NCI-H748 (cell line): ENCODE measurements around the gene PCDHA1.
A peak's percentile ranks its signal among the peaks of the same experiment; 100 is the strongest.
"Not testable (repeated sequence)": the region's sequence is repeated elsewhere in the genome, so short reads cannot be mapped to it uniquely, and the experiment has no call there.

Experiments
- DNase-seq: peaks from one replicate; lab custom pipeline; 2025; ENCODE audit not compliant: unreplicated experiment; lab: John Stamatoyannopoulos, UW

Gene PCDHA1

GRCh38 chr5:140808241-140808888, 22.4 kb downstream of the PCDHA1 start:
- not testable (repeated sequence) for DNase-seq

DNA sequence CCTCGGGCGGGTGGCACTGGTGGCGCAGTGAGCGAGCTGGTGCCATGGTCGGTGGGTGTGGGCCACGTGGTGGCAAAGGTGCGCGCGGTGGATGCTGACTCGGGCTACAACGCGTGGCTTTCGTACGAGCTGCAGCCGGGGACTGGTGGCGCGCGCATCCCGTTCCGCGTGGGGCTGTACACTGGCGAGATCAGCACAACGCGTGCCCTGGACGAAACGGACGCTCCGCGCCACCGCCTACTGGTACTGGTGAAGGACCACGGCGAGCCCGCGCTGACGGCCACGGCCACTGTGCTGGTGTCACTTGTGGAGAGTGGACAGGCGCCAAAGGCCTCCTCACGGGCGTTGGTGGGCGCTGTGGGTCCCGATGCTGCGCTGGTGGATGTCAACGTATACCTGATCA, 22.9 kb downstream of the PCDHA1 start:
- DNase-seq, result no peak

DNA sequence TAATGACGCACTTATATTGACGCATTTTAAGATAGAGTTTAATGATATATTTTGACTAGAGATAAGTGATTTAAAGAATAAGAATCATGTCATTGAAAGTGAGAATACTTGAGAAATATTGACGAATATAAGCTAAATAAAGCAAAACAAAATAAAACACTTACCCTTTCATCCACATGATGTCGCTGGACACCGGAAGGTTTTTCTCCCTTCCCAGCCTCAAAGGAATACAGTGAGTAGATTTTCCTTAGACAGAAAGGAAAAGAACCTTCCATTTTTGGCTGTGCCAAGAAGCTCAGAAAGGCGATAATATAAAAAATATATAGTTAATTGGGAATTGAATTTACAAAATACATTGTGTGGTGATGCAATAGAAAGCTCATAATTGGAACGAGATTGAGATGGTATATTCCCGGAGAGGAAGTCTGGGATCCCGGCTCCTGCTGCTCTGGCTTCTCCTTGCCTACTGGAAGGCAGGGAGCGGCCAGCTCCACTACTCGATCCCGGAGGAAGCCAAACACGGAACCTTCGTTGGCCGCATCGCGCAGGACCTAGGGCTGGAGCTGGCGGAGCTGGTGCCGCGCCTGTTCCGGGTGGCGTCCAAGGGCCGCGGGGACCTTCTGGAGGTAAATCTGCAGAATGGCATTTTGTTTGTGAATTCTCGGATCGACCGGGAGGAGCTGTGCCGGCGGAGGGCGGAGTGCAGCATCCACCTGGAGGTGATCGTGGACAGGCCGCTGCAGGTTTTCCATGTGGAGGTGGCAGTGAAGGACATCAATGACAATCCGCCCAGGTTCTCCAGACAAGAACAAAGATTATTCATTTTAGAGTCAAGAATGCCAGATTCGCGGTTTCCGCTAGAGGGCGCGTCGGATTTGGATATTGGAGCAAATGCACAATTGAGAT, 35.7 kb downstream of the PCDHA1 start, which contains the start of gene PCDHA5:
TSS of gene PCDHA5 (plus strand) at position 239 of the 906 bp plus-strand sequence.
- no peak for DNase-seq

GRCh38 chr5:140822281-140822629, 36.3 kb downstream of the PCDHA1 start:
- no peak for DNase-seq

DNA sequence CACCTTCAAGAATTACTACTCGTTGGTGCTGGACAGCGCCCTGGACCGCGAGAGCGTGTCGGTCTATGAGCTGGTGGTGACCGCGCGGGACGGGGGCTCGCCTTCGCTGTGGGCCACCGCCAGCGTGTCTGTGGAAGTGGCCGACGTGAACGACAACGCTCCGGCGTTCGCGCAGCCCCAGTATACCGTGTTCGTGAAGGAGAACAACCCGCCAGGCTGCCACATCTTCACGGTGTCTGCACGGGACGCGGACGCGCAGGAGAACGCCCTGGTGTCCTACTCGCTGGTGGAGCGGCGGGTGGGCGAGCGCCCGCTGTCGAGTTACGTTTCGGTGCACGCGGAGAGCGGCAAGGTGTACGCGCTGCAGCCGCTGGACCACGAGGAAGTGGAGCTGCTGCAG, 37.0 kb downstream of the PCDHA1 start:
- not testable (repeated sequence) for DNase-seq

DNA sequence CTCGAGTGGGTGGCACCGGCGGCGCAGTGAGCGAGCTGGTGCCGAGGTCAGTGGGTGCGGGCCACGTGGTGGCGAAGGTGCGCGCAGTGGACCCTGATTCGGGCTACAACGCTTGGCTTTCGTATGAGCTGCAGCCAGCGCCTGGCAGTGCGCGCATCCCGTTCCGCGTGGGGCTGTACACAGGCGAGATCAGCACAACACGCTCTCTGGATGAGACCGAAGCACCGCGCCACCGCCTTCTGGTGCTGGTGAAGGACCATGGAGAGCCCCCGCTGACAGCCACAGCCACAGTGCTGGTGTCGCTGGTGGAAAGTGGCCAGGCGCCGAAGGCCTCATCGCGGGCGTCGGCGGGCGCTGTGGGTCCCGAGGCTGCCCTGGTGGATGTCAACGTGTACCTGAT, 37.5 kb downstream of the PCDHA1 start:
- no peak for DNase-seq

- no peak for DNase-seq
Measured at GRCh38 chr5:140827704-140828361, 41.9 kb downstream of the PCDHA1 start, which contains the start of gene PCDHA6. Gene PCDHA6 (plus strand): TSS chr5:140827960. CDS start chr5:140828092, 132 bp downstream.

GRCh38 chr5:140828362-140828737, 42.4 kb downstream of the PCDHA1 start:
- DNase-seq, result no peak

DNA sequence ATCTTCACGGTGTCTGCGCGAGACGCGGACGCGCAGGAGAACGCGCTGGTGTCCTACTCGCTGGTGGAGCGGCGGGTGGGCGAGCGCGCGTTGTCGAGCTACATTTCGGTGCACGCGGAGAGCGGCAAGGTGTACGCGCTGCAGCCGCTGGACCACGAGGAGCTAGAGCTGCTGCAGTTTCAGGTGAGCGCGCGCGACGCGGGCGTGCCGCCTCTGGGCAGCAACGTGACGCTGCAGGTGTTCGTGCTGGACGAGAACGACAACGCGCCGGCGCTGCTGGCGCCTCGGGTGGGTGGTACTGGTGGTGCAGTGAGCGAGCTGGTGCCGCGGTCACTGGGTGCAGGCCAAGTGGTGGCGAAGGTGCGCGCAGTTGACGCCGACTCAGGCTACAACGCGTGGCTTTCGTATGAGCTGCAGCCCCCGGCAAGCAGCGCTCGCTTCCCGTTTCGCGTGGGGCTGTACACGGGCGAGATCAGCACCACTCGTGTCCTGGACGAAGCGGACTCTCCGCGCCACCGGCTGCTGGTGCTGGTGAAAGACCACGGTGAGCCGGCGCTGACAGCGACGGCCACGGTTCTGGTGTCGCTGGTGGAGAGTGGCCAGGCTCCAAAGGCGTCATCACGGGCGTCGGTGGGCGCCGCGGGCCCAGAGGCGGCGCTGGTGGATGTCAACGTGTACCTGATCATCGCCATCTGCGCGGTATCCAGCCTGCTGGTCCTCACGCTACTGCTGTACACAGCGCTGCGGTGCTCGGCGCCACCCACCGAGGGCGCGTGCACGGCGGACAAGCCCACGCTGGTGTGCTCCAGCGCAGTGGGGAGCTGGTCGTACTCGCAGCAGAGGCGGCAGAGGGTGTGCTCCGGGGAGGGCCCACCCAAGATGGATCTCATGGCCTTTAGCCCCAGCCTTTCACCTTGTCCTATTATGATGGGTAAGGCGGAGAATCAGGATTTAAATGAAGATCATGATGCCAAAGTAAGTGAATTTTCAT, 43.9 kb downstream of the PCDHA1 start:
- DNase-seq, result not testable (repeated sequence)

DNA sequence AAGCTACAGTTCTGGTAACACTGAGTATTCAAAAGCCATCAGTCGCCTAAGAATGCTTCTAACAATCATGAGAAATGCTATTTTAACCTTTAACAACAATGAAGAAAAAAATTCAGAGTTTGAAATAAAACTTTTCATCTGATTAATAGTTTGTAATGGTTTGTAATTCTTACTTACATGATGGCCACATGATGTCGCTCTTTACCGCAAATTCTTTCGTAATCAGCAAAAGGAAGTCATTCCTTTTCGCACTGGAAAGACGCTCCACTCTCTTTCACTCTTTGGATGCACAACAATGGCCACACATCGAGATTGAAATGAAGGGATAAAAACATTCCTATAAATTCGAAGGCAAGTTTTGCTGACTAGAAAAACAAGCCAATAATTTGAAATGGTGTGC, 48.1 kb downstream of the PCDHA1 start, which contains the start of gene PCDHA7:
TSS of gene PCDHA7 (plus strand) at position 277 of the 400 bp plus-strand sequence. CDS start at position 392, 115 bp downstream.
- no peak for DNase-seq

DNA sequence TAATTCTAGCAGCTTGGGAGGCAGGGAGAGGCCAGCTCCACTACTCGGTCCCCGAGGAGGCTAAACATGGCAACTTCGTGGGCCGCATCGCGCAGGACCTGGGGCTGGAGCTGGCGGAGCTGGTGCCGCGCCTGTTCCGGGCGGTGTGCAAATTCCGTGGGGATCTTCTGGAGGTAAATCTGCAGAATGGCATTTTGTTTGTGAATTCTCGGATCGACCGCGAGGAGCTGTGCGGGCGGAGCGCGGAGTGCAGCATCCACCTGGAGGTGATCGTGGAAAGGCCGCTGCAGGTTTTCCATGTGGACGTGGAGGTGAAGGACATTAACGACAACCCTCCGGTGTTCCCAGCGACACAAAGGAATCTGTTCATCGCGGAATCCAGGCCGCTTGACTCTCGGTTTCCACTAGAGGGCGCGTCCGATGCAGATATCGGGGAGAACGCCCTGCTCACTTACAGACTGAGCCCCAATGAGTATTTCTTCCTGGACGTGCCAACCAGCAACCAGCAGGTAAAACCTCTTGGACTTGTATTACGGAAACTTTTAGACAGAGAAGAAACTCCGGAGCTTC, 48.6 kb downstream of the PCDHA1 start:
- not testable (repeated sequence) for DNase-seq

GRCh38 chr5:140835622-140836510, 49.9 kb downstream of the PCDHA1 start:
- DNase-seq, result no peak

DNA sequence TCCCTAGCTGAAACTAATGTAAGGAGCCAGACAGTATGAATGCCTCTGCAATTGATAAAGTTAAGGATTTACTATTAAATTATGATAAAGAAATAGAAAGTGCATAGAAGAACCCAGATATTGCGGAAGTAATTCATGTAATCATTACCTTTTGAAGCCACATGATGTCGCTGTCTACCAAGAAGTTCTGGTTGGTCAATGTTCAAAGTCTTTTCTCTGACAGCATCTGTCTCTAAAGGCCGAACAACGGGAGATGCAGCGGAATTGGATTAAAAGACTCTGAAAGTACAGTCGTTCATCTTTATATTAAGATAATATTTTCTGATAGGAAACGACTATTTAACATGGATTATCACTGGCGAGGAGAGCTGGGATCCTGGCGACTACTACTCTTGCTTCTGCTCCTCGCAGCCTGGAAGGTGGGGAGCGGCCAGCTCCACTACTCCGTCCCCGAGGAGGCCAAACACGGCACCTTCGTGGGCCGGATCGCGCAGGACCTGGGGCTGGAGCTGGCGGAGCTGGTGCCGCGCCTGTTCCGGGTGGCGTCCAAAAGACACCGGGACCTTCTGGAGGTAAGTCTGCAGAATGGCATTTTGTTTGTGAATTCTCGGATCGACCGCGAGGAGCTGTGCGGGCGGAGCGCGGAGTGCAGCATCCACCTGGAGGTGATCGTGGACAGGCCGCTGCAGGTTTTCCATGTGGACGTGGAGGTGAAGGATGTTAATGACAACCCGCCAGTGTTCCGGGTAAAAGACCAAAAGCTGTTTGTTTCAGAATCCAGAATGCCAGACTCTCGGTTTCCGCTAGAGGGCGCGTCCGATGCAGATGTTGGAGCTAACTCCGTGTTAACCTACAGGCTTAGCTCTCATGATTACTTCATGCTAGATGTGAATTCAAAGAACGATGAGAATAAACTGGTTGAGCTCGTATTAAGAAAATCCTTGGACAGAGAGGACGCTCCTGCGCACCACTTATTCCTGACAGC, 55.3 kb downstream of the PCDHA1 start, which contains the start of gene PCDHA8:
TSS of gene PCDHA8 (plus strand) at position 210 of the 985 bp plus-strand sequence. CDS start at position 345, 135 bp downstream.
- DNase-seq, result peak; percentile 88

DNA sequence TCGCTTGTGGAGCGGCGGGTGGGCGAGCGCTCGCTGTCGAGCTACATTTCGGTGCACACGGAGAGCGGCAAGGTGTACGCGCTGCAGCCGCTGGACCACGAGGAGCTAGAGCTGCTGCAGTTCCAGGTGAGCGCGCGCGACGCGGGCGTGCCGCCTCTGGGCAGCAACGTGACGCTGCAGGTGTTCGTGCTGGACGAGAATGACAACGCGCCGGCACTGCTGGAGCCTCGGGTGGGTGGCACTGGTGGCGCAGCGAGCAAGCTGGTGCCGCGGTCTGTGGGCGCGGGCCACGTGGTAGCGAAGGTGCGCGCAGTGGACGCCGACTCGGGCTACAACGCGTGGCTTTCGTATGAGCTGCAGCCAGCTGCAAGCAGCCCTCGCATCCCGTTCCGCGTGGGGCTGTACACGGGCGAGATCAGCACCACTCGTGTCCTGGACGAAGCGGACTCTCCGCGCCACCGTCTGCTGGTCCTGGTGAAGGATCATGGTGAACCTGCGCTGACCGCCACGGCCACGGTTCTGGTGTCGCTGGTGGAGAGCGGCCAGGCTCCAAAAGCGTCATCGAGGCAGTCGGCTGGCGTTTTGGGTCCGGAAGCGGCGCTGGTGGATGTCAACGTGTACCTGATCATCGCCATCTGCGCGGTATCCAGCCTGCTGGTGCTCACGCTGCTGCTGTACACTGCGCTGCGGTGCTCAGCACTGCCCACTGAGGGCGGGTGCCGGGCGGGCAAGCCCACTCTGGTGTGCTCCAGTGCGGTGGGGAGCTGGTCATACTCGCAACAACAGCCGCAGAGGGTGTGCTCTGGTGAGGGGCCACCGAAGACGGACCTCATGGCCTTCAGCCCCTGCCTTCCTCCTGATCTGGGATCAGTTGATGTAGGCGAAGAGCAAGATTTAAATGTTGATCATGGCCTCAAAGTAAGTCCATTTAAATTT, 57.1 kb downstream of the PCDHA1 start:
- DNase-seq, result no peak

- DNase-seq, result not testable (repeated sequence)
Measured at GRCh38 chr5:140848139-140849102, 62.5 kb downstream of the PCDHA1 start, which contains the start of gene PCDHA9. Gene PCDHA9 (plus strand): TSS chr5:140848382. CDS start chr5:140848496, 114 bp downstream.
